Measurements from ENCODE around the gene MEA1. TPM values are rescaled to one million over a fixed set of nuclear protein-coding genes. Genes with fewer than 3 reads are reported as not detected.
A peak's percentile ranks its signal among the peaks of the same experiment; 100 is the strongest.

Gene MEA1
- total RNA-seq, 2 experiments from 2014 or later = 93.4 to 129 TPM

DNA sequence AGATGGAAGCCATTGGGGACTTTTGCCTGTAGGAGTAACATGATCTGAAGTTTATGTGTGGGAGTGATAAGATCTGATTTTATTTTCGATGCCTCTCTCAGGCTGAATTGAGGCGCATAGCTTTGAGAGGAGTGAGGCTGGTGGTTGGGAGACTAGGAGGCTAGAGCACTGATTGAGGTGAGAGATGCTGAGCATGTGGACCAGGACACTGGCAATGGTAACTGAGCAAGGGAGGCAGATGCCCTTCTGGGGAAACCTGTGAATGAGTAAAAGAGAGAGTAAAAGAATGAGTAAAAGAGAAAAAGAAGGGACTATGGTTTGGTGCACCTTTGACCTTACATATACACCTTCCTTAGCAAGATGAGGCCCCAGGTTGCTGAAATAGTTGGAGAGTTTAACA lies 10.7 kb upstream of the MEA1 start:
- Mint-ChIP-seq H3K27me3 (no peaks in the 10 kb centered on the region), H3K27ac (peak overlapping the region; percentile 70), H3K4me3 (peak overlapping the region; percentile 6), H3K4me1 (peaks cover 29% of the 10 kb centered on the region), H3K9me3 (ENCODE audit: low read depth) (no peaks in the 10 kb centered on the region), H3K36me3 (ENCODE audit: low read depth) (peaks cover 45% of the 10 kb centered on the region)
- ChIA-PET POLR2A (no interaction called here), CTCF (interaction anchor here (0.8 kb wide), 1 partner anchor 332 kb away, joined by 3 read pairs; no protein-coding TSS in a partner anchor)
- DNase-seq = no peak
- intact Hi-C loops (cut with DNase I, micrococcal nuclease) = loop anchor here in 1 of 2 experiments (5.0 kb wide), 1 partner anchor 122 kb away; no protein-coding TSS in a partner anchor
- ATAC-seq = peak; percentile 24

DNA sequence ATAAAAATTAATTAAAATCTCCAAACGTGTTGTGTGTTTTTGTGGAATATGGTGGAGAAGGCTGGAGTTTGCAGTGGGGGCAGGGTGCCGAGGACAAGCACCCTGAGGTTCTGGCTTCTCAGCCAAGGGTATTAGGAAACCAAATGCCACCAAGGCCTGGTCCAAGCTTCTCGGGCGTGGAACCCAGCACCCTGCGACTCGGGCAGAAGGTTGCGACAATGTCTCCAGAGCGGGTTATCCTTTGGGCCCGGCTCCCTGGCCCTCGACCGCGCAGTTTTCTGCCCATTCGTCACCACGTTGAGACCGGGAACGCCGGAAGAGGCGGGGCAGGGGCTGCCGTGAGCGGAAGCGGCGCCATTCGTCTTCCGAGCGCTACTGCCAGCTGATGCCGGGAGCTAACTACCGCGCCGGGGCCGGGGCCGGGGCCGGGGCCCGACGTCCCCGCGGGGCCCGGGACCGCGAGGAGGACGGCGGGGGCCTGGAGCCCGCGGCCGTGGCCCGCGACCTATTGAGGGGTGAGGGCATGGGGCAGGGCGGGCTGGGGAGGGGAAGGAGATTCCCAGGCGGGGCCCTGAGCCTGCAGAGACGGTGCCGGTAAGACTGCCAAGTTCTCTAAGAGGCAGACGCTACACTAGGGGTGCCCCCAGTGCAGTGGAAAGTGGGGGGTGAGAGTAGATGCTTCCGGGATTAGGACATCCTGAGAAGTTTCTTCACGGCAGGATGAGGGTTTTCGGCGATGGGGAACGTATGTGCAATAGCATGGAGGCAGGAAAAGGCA lies 7.7 kb upstream of the MEA1 start, which contains the start of gene RRP36:
Gene RRP36 (plus strand): TSS at position 354 of the 778 bp plus-strand sequence. CDS start 32 bp downstream, at position 386.
- Mint-ChIP-seq H3K4me3 (peak within 1 kb of the TSS; percentile 93), H3K36me3 (ENCODE audit: low read depth) (peaks cover 40% of the 10 kb centered on the region), H3K4me1 (peaks cover 32% of the 10 kb centered on the region), H3K27ac (peak within 1 kb of the TSS; percentile 88), H3K9me3 (ENCODE audit: low read depth) (no peaks in the 10 kb centered on the region), H3K27me3 (no peaks in the 10 kb centered on the region)
- POLR2A ChIA-PET = interaction anchor here (0.6 to 0.8 kb wide), 3 partner anchors 11 to 550 kb away, joined by 3 to 4 read pairs (median 3); no protein-coding TSS in a partner anchor
- intact Hi-C loops (cut with DNase I, micrococcal nuclease) = loop anchor here (1.0 to 5.0 kb wide), 4 partner anchors 8 to 119 kb away; partner anchors contain the start of genes KLC4 (in 1 of the 2), MEA1 (in 1 of the 2), MRPL2 (in 1 of the 2) and PEX6 (in 1 of the 2)
- ATAC-seq = peak; percentile 84
- CTCF ChIA-PET = interaction anchor here (0.6 to 1.7 kb wide), 6 partner anchors 7 to 122 kb away, joined by 3 to 5 read pairs (median 4); partner anchors contain the start of genes CUL7 and KLHDC3
- peak; percentile 83 for DNase-seq

DNA sequence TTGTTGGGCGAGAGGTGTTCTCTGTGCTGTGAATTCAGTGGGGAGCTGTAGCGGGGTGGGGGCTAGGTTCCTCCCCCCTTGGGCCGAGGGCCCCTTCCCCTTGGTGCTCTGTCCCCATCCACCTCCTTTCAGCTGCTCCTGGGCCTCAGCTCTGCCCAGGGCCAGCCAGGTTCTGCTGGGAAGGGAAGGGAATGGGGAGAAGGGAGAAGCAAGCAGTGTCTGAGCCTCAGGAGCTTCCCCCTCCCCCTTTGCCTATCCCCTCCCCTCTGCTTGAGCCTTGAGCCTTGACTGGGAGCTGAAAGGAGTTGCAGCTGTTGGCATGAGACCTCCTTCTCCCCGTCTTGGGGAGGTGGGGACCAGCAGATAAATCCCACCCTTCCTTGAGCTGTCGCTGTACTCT lies 7.1 kb upstream of the MEA1 start:
- Mint-ChIP-seq H3K9me3 (ENCODE audit: low read depth) (no peaks in the 10 kb centered on the region), H3K4me3 (peak overlapping the region; percentile 93), H3K27ac (peak overlapping the region; percentile 6), H3K27me3 (no peaks in the 10 kb centered on the region), H3K4me1 (peaks cover 37% of the 10 kb centered on the region), H3K36me3 (ENCODE audit: low read depth) (peaks cover 37% of the 10 kb centered on the region)
- ATAC-seq (no peak), DNase-seq (no peak)
- ChIA-PET POLR2A (interaction anchor here (0.5 to 0.8 kb wide), 3 partner anchors 11 to 182 kb away, joined by 3 to 4 read pairs (median 3); no protein-coding TSS in a partner anchor), CTCF (interaction anchor here (0.6 to 1.7 kb wide), 6 partner anchors 19 to 123 kb away, joined by 3 to 5 read pairs (median 4); partner anchors contain the start of gene CUL7)
- intact Hi-C loops (cut with DNase I, micrococcal nuclease) = loop anchor here (1.0 to 5.0 kb wide), 4 partner anchors 8 to 119 kb away; partner anchors contain the start of genes KLC4 (in 1 of the 2), MEA1 (in 1 of the 2), MRPL2 (in 1 of the 2) and PEX6 (in 1 of the 2)

DNA sequence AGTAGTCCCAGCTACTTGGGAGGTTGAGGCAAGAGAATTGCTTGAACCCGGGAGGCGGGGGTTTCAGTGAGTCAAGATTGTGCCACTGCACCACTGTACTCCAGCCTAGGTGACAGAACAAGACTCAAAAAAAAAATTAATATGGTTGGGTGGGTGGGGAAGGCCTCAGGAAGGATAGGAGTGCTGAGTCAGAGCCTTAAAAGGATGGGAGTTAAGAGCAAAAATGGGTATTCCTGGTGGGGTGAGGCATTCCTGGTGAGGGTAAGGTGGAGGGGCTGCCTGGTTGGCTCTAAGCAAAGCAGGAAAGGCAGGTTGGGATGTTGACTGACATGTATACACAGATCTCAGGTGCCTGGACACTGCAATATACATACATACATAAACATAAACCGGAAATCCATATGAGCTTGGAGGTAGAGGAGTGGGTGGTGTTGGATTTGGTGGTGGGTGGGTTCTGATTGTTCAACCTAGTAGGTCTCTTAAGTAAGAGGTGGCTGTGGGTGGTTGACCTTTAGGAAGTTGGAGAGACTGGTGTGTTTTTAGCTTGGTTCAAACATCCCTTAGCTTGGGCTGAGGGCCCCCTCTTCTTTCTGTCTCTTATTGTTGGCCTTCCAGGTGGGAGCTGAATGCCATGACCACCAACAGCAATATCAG lies 6.4 kb upstream of the MEA1 start:
- Mint-ChIP-seq H3K4me1 (peaks cover 40% of the 10 kb centered on the region), H3K27me3 (no peaks in the 10 kb centered on the region), H3K4me3 (peak overlapping the region; percentile 22), H3K27ac (peak overlapping the region; percentile 6), H3K36me3 (ENCODE audit: low read depth) (peaks cover 34% of the 10 kb centered on the region), H3K9me3 (ENCODE audit: low read depth) (no peaks in the 10 kb centered on the region)
- ChIA-PET POLR2A (interaction anchor here (0.5 kb wide), 1 partner anchor 183 kb away, joined by 3 read pairs; no protein-coding TSS in a partner anchor), CTCF (interaction anchor here (0.6 to 1.7 kb wide), 7 partner anchors 20 to 585 kb away, joined by 3 to 5 read pairs (median 4); partner anchors contain the start of gene CUL7)
- DNase-seq (no peak), ATAC-seq (no peak)
- intact Hi-C loops (cut with DNase I, micrococcal nuclease) = loop anchor here in 1 of 2 experiments (5.0 kb wide), 1 partner anchor 118 kb away; no protein-coding TSS in a partner anchor

DNA sequence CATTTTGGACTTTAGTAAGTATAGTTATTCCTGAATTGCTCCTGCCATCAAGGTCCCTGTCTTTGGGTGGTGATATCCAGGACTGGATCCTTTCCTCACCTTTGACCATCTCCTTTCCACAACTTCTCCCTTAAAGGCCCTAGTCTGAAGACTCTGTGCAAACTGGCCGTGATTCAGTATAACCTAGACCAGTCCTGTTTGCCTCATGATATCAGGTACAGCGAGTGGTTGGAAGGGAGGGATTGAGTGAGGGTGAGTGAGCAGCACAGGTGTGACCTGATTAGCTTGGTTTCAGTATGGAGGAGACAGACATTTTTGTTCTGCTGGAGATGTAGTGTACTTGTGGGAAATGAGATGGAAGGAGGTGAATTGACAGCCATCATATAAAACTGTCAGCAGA lies 5.4 kb upstream of the MEA1 start:
- ATAC-seq (no peak), DNase-seq (no peak)
- Mint-ChIP-seq H3K27me3 (no peaks in the 10 kb centered on the region), H3K9me3 (ENCODE audit: low read depth) (no peaks in the 10 kb centered on the region), H3K27ac (no peak overlapping the region), H3K4me1 (peaks cover 42% of the 10 kb centered on the region), H3K4me3 (no peak overlapping the region), H3K36me3 (ENCODE audit: low read depth) (peaks cover 26% of the 10 kb centered on the region)
- intact Hi-C loops (cut with DNase I, micrococcal nuclease) = no loop called here
- POLR2A ChIA-PET = no interaction called here
- CTCF ChIA-PET = interaction anchor here (0.6 kb wide), 2 partner anchors 8 to 586 kb away, joined by 3 read pairs; no protein-coding TSS in a partner anchor

DNA sequence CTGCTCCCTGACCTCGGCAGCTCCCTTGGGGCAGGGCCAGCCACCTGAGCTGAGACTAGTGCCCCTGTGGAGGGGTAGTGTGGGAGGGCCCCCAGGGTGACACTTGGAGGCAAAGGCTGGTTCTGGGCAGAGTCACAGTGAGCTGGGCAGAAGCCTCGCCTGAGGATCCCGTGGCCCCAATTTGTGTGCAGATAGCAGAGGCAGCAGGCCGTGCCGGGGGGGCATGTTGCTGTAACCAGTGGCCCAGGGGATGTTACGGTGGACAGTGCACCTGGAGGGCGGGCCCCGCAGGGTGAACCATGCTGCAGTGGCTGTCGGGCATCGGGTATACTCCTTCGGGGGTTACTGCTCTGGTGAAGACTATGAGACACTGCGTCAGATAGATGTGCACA lies 3.2 kb upstream of the MEA1 start:
- intact Hi-C loops (cut with DNase I, micrococcal nuclease) = no loop called here
- DNase-seq (no peak), ATAC-seq (no peak)
- Mint-ChIP-seq H3K27me3 (no peaks in the 10 kb centered on the region), H3K27ac (no peak overlapping the region), H3K9me3 (ENCODE audit: low read depth) (no peaks in the 10 kb centered on the region), H3K4me3 (no peak overlapping the region), H3K36me3 (ENCODE audit: low read depth) (peaks cover 38% of the 10 kb centered on the region), H3K4me1 (peaks cover 42% of the 10 kb centered on the region)
- ChIA-PET CTCF (interaction anchor here (1.2 kb wide), 1 partner anchor 117 kb away, joined by 4 read pairs; no protein-coding TSS in a partner anchor), POLR2A (interaction anchor here (0.5 kb wide), 1 partner anchor 319 kb away, joined by 8 read pairs; no protein-coding TSS in a partner anchor)

DNA sequence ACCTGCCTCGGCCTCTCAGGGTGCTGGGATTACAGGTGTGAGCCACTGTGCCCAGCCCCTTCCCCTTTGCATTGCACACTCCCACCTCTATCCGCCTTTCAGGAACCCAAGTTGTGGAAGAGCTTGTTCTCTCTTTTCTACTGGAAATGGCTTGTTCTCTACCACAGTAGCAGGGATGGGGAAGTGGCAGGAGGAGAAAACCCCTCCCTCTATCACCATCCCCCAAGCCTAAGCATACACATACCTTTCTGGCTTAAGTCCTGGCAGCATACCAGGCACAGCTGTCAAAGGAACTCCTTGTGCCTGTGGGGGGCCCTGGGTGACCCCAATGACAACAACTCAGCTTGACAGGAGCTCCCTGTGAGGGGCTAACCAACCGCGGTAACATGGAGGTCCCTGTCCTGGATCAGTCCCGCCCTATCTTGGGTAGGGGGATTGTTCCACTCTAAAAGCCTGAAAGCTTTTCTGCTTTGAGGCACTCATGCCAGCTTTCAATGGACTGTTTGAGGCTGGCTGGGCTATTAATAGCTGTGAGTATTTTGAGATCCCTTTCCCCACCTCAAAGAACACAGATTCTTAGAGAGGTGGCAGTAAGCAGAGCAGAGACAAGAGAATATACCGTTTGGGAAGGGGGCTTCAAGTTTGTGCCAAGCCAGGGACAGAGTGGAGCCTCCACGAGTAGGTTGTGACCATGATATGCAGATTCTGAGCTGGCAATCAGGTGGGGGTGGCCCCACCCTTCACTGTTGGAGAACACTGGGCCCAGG lies 2.6 kb upstream of the MEA1 start:
- H3K9me3 Mint-ChIP-seq (ENCODE audit: low read depth) = no peaks in the 10 kb centered on the region
- ChIA-PET CTCF (interaction anchor here (1.2 kb wide), 1 partner anchor 116 kb away, joined by 4 read pairs; no protein-coding TSS in a partner anchor), POLR2A (interaction anchor here (0.5 kb wide), 2 partner anchors 319 to 411 kb away, joined by 3 to 8 read pairs; partner anchors contain the start of gene ABCC10)
- DNase-seq (no peak), ATAC-seq (no peak)
- H3K36me3 Mint-ChIP-seq (ENCODE audit: low read depth) = peaks cover 40% of the 10 kb centered on the region
- H3K4me3 Mint-ChIP-seq = peak overlapping the region; percentile 27
- peak overlapping the region; percentile 70 for H3K27ac Mint-ChIP-seq
- intact Hi-C loops (cut with DNase I, micrococcal nuclease) = no loop called here
- no peaks in the 10 kb centered on the region for H3K27me3 Mint-ChIP-seq
- H3K4me1 Mint-ChIP-seq = peaks cover 47% of the 10 kb centered on the region

DNA sequence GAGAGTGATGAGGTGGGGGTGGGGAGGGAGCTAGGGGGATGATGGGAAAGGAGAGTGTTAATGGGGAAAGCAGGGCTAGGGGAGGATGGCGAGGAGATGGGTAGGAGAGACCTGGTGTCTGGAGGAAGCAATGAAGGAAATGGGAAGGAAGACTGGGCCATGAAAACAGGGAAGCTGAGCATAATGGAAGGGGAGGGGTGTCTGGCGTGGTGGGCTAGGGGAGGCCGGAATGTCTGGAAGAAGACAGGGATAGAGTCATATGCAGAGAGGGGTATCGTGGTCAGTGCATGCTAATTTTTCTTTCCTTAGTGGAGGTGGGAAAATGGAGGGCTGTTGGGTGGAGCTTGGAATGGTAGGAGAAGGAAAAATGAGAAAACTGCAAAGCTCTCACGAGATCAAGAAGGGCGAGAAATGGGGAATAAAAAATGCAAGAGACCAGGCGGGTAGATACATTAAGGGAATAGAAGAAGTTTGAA lies 726 bp upstream of the MEA1 start:
- Mint-ChIP-seq H3K27me3 (no peaks in the 10 kb centered on the region), H3K27ac (peak overlapping the region; percentile 87), H3K36me3 (ENCODE audit: low read depth) (peaks cover 43% of the 10 kb centered on the region), H3K9me3 (ENCODE audit: low read depth) (no peaks in the 10 kb centered on the region), H3K4me3 (peak overlapping the region; percentile 91), H3K4me1 (peaks cover 39% of the 10 kb centered on the region)
- intact Hi-C loops (cut with DNase I, micrococcal nuclease) = loop anchor here (1.0 to 5.0 kb wide), 11 partner anchors 39 to 613 kb away; partner anchors contain the start of genes KLC4 (in 2 of the 2), MRPL2 (in 2 of the 2), SRF (in 2 of the 2) and ABCC10 (in 1 of the 2)
- DNase-seq (no peak), ATAC-seq (no peak)
- ChIA-PET CTCF (interaction anchor here (0.5 to 1.5 kb wide), 11 partner anchors 8 to 1227 kb away, joined by 3 to 9 read pairs (median 3); partner anchors contain the start of genes CUL7, PEX6 and TOMM6), POLR2A (interaction anchor here (0.6 to 2.1 kb wide), 7 partner anchors 17 to 461 kb away, joined by 3 to 10 read pairs (median 8); partner anchors contain the start of genes CNPY3, KLC4, MRPL2 and PEX6)

DNA sequence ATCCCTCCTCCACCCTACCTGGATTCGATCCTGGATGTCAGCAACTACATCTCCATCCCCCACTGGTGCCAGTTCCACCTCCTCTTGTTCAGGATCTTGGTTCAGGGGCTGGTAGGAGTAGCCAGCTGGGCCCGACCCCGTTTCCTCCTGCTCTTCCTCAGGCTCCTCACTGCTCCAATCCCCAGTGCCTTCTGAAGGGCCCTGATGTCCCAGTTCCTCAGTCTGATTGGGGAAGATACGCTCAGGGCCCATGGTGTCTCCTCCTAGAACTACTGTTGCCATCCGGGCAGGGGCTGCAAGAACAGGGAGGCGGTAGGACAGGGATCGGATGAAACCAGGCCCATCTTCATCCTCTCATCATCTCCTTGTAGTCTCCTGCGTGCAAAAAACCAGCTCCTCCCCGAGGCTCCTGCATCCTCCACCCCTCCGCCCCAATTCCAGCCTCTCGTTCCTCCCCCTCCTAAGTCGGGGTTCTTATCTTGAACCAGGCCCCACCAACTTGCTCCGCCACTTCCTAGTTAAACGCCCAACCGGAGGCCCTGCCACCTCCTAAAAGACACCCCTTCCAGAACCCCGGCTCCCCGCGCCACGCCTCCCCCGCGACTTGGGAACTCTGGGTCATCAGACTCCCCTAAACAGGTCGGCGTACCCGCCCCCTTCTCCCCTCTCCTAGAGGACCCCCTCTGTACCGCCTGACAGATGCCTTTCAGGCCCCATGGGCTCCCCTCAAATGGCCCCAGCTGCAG lies 476 bp downstream of the MEA1 start:
- H3K27me3 Mint-ChIP-seq = no peaks in the 10 kb centered on the region
- H3K27ac Mint-ChIP-seq = peak overlapping the region; percentile 87
- peak; percentile 11 for ATAC-seq

More for the DNA sequence above, 476 bp downstream of the MEA1 start:
- peaks cover 47% of the 10 kb centered on the region for H3K36me3 Mint-ChIP-seq (ENCODE audit: low read depth)
- peaks cover 39% of the 10 kb centered on the region for H3K4me1 Mint-ChIP-seq
- no peak for DNase-seq
- H3K9me3 Mint-ChIP-seq (ENCODE audit: low read depth) = no peaks in the 10 kb centered on the region
- ChIA-PET CTCF (interaction anchor here (0.6 to 1.5 kb wide), 8 partner anchors 10 to 130 kb away, joined by 3 to 9 read pairs (median 4); partner anchors contain the start of genes PEX6 and PPP2R5D), POLR2A (interaction anchor here (0.7 to 2.1 kb wide), 9 partner anchors 10 to 704 kb away, joined by 3 to 10 read pairs (median 4); partner anchors contain the start of genes CNPY3, KLC4, MRPL2 and PEX6)
- peak overlapping the region; percentile 91 for H3K4me3 Mint-ChIP-seq
- intact Hi-C loops (cut with DNase I, micrococcal nuclease) = loop anchor here (1.0 to 5.0 kb wide), 9 partner anchors 8 to 796 kb away; partner anchors contain the start of genes PEX6 (in 2 of the 2), PPP2R5D (in 2 of the 2), CNPY3 (in 1 of the 2) and GTPBP2 (in 1 of the 2)

All from activated CD4-positive, alpha-beta T cell treated with anti-CD3 and anti-CD28 coated beads for 36 hours (primary cell).